ENCODE results near the gene KCNJ11. TPM values are rescaled to one million over a fixed set of nuclear protein-coding genes. Genes with fewer than 3 reads are reported as not detected.

Gene KCNJ11
- total RNA-seq, 3 donors from 2014 or later: 0.80 to 5.0 (median 4.9) TPM

- DNase-seq (ENCODE audit: low spot score in 2 of 2): no peak
- no peaks in the 10 kb centered on the region for H3K27me3 ChIP-seq
- TF ChIP-seq POLR2AphosphoS5 (IDR thresholded peaks at IDR 0.05): no peak
- TF ChIP-seq POLR2A (IDR thresholded peaks at IDR 0.05): no peak
- TF ChIP-seq CTCF (IDR thresholded peaks at IDR 0.05): no peak
- H3K36me3 ChIP-seq: no peaks in the 10 kb centered on the region
- no peak overlapping the region for H3K4me3 ChIP-seq
- H3K9me3 ChIP-seq: no peaks in the 10 kb centered on the region
- H3K27ac ChIP-seq: no peak overlapping the region
- no peaks in the 10 kb centered on the region for H3K4me1 ChIP-seq
- intact Hi-C loops (cut with DNase I; ENCODE audit: low total_unique reads): loop anchor here (5.0 kb wide), 1 partner anchor 114 kb away; no protein-coding TSS in a partner anchor
Measured at GRCh38 chr11:17387811-17388210, 648 bp downstream of the KCNJ11 start.

- intact Hi-C loops (cut with DNase I; ENCODE audit: low total_unique reads): loop anchor here (5.0 kb wide), 1 partner anchor 115 kb away; no protein-coding TSS in a partner anchor
- no peaks in the 10 kb centered on the region for H3K36me3 ChIP-seq
- no peak for DNase-seq (ENCODE audit: low spot score in 2 of 2)
- no peak for TF ChIP-seq POLR2AphosphoS5 (IDR thresholded peaks at IDR 0.05)
- H3K27ac ChIP-seq: no peak overlapping the region
- H3K9me3 ChIP-seq: no peaks in the 10 kb centered on the region
- no peak overlapping the region for H3K4me3 ChIP-seq
- H3K4me1 ChIP-seq: no peaks in the 10 kb centered on the region
- H3K27me3 ChIP-seq: no peaks in the 10 kb centered on the region
Measured at GRCh38 chr11:17387254-17387653, 1.2 kb downstream of the KCNJ11 start.

GRCh38 chr11:17386331-17387084 lies 2.0 kb downstream of the KCNJ11 start:
- TF ChIP-seq POLR2AphosphoS5 (IDR thresholded peaks at IDR 0.05) (no peak), POLR2A (IDR thresholded peaks at IDR 0.05) (no peak), CTCF (IDR thresholded peaks at IDR 0.05) (peak in 2 of 3 donors; percentile 49 to 62)
- no peaks in the 10 kb centered on the region for H3K36me3 ChIP-seq
- intact Hi-C loops (cut with DNase I; ENCODE audit: low total_unique reads): loop anchor here (5.0 kb wide), 1 partner anchor 116 kb away; no protein-coding TSS in a partner anchor
- H3K27me3 ChIP-seq: no peaks in the 10 kb centered on the region
- DNase-seq (ENCODE audit: low spot score in 2 of 2): no peak
- H3K4me3 ChIP-seq: peak overlapping the region in 2 of 3 donors; percentile 15 to 21
- H3K27ac ChIP-seq: peak overlapping the region; percentile 33 to 45
- no peaks in the 10 kb centered on the region for H3K4me1 ChIP-seq
- H3K9me3 ChIP-seq: no peaks in the 10 kb centered on the region

GRCh38 chr11:17385926-17386325 lies 2.5 kb downstream of the KCNJ11 start:
- intact Hi-C loops (cut with DNase I; ENCODE audit: low total_unique reads): loop anchor here (5.0 kb wide), 1 partner anchor 116 kb away; no protein-coding TSS in a partner anchor
- Histone ChIP-seq H3K27ac (peak overlapping the region in 1 of 2 donors; percentile 33), H3K27me3 (no peaks in the 10 kb centered on the region), H3K36me3 (no peaks in the 10 kb centered on the region), H3K4me1 (no peaks in the 10 kb centered on the region), H3K4me3 (peak overlapping the region in 2 of 3 donors; percentile 15 to 21), H3K9me3 (no peaks in the 10 kb centered on the region)
- no peak for DNase-seq (ENCODE audit: low spot score in 2 of 2)
- TF ChIP-seq POLR2AphosphoS5 (IDR thresholded peaks at IDR 0.05) (no peak), POLR2A (IDR thresholded peaks at IDR 0.05) (no peak), CTCF (IDR thresholded peaks at IDR 0.05) (no peak)

GRCh38 chr11:17385492-17385891 lies 3.0 kb downstream of the KCNJ11 start:
- intact Hi-C loops (cut with DNase I; ENCODE audit: low total_unique reads): loop anchor here (5.0 kb wide), 1 partner anchor 117 kb away; no protein-coding TSS in a partner anchor
- TF ChIP-seq POLR2AphosphoS5 (IDR thresholded peaks at IDR 0.05) (no peak), CTCF (IDR thresholded peaks at IDR 0.05) (no peak), POLR2A (IDR thresholded peaks at IDR 0.05) (no peak)
- H3K9me3 ChIP-seq: no peaks in the 10 kb centered on the region
- H3K36me3 ChIP-seq: no peaks in the 10 kb centered on the region
- no peaks in the 10 kb centered on the region for H3K27me3 ChIP-seq
- no peak overlapping the region for H3K27ac ChIP-seq
- H3K4me3 ChIP-seq: no peak overlapping the region
- DNase-seq (ENCODE audit: low spot score in 2 of 2): no peak
- no peaks in the 10 kb centered on the region for H3K4me1 ChIP-seq
